ENCODE results near the gene AP4M1.
A peak's percentile ranks its signal among the peaks of the same experiment; 100 is the strongest.

The AP4M1 gene

DNA sequence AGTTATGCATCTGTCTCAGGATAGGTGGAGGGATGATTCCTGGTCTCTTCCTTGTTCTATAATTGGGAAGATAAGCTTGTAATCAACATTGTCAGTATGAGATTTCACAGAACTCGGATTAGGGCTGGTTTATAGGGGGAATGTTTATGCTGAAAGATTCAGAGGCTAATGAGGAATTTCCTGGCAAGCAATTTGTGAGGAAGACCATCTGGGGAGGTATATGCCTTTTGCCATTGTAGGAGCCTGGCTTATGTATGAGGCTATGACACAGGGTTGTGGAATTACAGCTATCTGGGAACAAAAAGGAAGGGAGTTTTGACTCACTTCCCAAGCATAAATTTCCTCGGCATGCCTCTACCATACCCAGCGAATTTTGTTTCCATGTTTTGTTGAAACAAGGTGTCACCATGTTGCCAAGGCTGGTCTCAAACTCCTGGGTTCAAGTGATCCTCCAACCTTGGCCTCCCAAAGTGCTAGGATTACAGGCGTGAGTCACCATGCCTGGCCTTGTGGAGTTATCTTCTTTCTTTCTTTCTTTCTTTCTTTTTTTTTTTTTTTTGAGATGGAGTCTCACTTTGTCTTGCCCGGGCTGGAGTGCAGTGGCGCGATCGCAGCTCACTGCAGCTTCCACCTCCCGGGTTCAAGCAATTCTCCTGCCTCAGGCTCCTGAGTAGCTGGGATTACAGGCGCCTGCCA lies 14.2 kb upstream of the AP4M1 start:
- TF ChIP-seq, protein P1, sequence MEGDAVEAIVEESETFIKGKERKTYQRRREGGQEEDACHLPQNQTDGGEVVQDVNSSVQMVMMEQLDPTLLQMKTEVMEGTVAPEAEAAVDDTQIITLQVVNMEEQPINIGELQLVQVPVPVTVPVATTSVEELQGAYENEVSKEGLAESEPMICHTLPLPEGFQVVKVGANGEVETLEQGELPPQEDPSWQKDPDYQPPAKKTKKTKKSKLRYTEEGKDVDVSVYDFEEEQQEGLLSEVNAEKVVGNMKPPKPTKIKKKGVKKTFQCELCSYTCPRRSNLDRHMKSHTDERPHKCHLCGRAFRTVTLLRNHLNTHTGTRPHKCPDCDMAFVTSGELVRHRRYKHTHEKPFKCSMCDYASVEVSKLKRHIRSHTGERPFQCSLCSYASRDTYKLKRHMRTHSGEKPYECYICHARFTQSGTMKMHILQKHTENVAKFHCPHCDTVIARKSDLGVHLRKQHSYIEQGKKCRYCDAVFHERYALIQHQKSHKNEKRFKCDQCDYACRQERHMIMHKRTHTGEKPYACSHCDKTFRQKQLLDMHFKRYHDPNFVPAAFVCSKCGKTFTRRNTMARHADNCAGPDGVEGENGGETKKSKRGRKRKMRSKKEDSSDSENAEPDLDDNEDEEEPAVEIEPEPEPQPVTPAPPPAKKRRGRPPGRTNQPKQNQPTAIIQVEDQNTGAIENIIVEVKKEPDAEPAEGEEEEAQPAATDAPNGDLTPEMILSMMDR (IDR thresholded peaks at IDR 0.05; ENCODE audit: extremely low read depth, missing control alignments) = no peak
- DNase-seq (ENCODE audit: low spot score) = no peak

DNA sequence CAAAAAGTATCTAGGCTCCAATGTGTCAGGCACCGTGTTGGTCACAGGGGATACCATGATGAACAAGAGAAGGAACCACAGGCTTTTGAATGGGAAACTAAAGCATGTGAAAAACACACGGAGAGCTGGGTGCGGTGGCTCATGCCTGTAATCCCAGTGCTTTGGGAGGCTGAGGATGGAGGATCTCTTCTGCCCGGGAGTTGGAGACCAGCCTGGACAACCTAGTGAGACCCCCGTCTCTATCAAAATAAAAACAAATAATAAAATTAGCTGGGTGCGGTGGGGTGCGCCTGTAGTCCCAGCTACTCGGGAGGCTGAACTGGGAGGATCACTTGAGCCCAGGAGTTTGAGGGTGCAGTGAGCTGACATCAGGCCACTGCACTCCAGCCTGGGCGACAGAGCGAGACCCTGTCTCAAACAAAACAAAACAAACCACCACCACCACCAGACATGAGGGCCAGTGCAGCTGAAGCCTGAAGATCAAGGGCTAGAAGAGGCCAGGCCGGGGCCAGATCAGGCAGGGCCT lies 13.3 kb upstream of the AP4M1 start:
- TF ChIP-seq, protein P1 (IDR thresholded peaks at IDR 0.05; ENCODE audit: extremely low read depth, missing control alignments) = no peak
- no peak for DNase-seq (ENCODE audit: low spot score)

DNA sequence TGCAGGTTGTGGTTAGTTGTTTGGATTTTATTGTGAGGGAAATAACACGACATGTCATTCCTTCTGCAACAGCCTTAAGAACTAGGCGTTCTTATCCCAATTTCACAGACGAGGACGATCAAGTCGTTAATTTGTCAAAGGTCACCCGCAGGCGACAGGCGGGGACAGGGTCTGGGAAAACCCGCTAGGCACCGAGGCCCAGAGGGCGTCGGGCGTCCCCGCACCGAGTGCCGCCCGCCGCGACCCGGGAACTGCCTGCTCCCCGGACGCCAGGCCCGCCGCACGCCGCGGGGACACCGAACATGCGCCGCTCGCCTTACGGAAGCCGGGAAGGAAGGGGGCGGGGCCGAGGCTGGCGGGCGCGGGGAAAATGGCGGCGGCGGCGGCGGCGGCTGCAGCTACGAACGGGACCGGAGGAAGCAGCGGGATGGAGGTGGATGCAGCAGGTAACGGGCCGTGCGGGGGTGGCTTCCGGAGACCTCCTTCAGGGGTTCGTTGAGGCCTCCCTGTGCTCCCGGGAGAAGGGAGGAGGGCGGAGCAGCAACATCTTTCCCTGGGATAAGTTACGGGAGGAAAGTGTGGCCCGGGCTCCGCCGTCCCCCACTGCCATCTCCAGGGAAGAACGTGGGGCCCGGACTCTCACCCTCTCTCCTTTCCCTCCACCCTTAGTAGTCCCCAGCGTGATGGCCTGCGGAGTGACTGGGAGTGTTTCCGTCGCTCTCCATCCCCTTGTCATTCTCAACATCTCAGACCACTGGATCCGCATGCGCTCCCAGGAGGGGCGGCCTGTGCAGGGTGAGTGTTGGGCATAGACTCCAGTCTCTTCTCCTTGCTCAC lies 12.6 kb upstream of the AP4M1 start, which contains the start of gene COPS6:
TSS of gene COPS6 (plus strand) at position 349 of the 837 bp plus-strand sequence. CDS start at position 371, 22 bp downstream.
- peak; percentile 91 for DNase-seq (ENCODE audit: low spot score)

DNA sequence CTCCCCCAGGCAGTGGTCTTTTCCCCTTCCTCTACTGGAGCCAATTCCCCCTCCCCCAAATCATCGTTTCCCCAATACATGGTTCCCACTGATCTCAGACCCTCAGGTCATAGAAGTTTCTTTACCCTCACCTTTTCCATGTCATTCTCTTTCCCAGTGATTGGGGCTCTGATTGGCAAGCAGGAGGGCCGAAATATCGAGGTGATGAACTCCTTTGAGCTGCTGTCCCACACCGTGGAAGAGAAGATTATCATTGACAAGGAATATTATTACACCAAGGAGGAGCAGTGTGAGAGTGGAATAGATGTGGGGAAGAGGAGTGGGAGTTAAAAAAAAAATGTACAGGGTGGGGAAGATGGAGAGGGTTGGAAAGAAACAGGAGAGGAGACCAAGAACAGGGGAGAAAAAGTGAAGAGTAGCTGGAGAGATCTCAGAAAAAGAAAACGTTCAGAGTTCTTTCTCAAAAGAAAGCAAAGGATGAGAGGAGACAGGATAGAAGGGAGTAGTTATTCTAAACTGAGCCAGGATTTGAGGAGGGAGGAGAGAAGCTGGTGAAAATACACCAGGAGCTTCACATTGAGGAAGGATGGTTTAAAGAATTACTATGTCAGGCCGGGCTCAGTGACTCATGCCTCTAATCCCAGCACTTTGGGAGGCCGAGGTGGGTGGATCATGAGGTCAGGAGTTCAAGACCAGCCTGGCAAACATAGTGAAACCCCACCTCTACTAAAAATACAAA lies 11.8 kb upstream of the AP4M1 start:
- TF ChIP-seq, protein P1 (IDR thresholded peaks at IDR 0.05; ENCODE audit: extremely low read depth, missing control alignments) = no peak
- no peak for DNase-seq (ENCODE audit: low spot score)

More for the DNA sequence above, 12.6 kb upstream of the AP4M1 start, which contains the start of gene COPS6:
- TF ChIP-seq, protein P1 (IDR thresholded peaks at IDR 0.05; ENCODE audit: extremely low read depth, missing control alignments) = no peak

DNA sequence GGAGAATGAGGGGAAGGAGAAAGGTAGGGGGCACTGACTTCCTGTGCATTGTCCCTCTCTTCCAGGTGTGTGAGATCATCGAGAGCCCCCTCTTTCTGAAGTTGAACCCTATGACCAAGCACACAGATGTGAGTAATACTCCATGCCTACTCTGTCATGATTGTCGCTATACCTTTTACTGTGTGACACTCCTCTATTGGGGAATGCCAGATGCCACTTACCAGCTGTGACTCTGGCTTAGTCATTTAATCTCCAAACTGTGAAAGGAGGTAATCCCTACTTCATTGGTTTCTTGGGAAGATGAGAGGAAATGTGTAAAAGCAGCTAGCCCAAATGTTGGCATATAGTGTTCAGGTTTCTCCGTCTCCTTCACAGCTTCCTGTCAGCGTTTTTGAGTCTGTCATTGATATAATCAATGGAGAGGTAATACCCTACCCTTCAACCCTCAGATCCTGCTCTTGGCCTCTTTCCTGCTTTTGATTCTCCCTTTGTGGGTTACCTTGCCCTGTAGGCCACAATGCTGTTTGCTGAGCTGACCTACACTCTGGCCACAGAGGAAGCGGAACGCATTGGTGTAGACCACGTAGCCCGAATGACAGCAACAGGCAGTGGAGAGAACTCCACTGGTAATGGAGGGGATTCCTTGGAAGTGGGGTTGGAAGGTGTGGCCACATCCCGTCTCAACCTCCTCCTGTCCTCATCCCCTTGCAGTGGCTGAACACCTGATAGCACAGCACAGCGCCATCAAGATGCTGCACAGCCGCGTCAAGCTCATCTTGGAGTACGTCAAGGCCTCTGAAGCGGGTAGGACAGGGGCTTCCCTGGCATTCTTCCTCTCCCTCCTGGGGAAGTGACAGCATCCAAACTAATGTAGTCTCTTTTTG lies 10.7 kb upstream of the AP4M1 start:
- TF ChIP-seq, protein P1 (IDR thresholded peaks at IDR 0.05; ENCODE audit: extremely low read depth, missing control alignments) = no peak
- no peak for DNase-seq (ENCODE audit: low spot score)

DNA sequence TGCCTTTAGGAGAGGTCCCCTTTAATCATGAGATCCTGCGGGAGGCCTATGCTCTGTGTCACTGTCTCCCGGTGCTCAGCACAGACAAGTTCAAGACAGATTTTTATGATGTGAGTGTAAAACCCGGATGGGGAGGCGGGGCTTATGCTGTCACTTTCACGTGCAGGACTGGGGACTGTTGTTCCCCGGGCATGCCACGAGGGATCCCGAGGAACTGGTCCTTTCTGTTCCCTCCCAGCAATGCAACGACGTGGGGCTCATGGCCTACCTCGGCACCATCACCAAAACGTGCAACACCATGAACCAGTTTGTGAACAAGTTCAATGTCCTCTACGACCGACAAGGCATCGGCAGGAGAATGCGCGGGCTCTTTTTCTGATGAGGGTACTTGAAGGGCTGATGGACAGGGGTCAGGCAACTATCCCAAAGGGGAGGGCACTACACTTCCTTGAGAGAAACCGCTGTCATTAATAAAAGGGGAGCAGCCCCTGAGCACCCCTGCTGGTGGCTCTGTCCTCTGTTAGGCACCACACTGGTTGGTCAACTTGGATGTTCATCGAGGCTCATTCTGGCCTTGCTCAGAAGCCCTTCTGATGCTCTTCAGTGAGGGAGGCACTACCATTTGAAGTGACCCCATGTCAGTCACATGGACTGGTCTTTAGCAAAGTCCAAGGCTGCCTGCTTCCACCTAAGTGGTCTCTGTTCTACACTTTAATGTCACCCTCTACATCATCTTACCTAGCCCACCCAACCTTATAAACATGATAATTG lies 9.8 kb upstream of the AP4M1 start:
- DNase-seq (ENCODE audit: low spot score) = no peak

More for the DNA sequence above, 9.8 kb upstream of the AP4M1 start:
- TF ChIP-seq, protein P1 (IDR thresholded peaks at IDR 0.05; ENCODE audit: extremely low read depth, missing control alignments) = no peak

Data from GM20000 (cell line).